HepG2 (cell line): ENCODE data around the gene ALG1L2. TPM values are rescaled to one million over a fixed set of nuclear protein-coding genes. Genes with fewer than 3 reads are reported as not detected.
A peak's percentile ranks its signal among the peaks of the same experiment; 100 is the strongest.

Source experiments
- ATAC-seq: fragments of 200-7000 bp; cut with Tn5 transposase; 3 replicates; pipeline ENCODE4 v1.9.1; 2020; ENCODE audit warnings: mild to moderate bottlenecking, moderate library complexity
- BruUV-seq: library from RNA; stranded (reverse); fragments of 400-500 nt; replicated peaks from 2 replicates; lab custom pipeline; 2021; lab: Mats Ljungman, UMichigan
- CTCF ChIA-PET: fragments of 300-600 bp; formaldehyde crosslinking; extraction: SDS; loops from one replicate; lab custom pipeline; 2021; ENCODE audit warnings: low total read pairs, inconsistent platforms, low intra/inter-chr PET ratio; lab: Yijun Ruan, JAX
- POLR2A ChIA-PET: fragments of 350-600 bp; sonication (Branson Sonifier 250); formaldehyde crosslinking; loops from one replicate; lab custom pipeline; 2020; ENCODE audit warnings: antibody characterized with exemption, inconsistent platforms; lab: Yijun Ruan, JAX
- DNase-seq: peaks from one replicate; pipeline ENCODE4 v3.0.0-alpha.2; 2015; ENCODE audit warnings: low spot score
- FAIRE-seq: peaks from 3 replicates; lab custom pipeline; 2011; peaks lifted over from hg19 to GRCh38; lab: Jason Lieb, UNC
- H2AFZ ChIP-seq: one replicate; pipeline ENCODE4 v1.6.1; 2011; ENCODE audit warnings: low read length, inconsistent platforms
- H3K27ac ChIP-seq: fragments of 300-600 bp; 3 replicates; pipeline ENCODE4 v1.8.0; 2011; ENCODE audit warnings: mixed run types, mild to moderate bottlenecking, mixed read lengths, low read length, inconsistent platforms; ENCODE audit not compliant: insufficient read depth; ENCODE audit errors: extremely low read length
- H3K27me3 ChIP-seq, 2 experiments: fragments of 200-600 bp in 1 of 2; 2 replicates in 1 of 2; 3 replicates in 1 of 2; pipeline versions ENCODE4 v1.6.0 to v1.8.0; 2011; ENCODE audit warnings: low read length in 2 of 2, mild to moderate bottlenecking in 2 of 2, moderate library complexity in 2 of 2, inconsistent platforms in 1 of 2; ENCODE audit not compliant: insufficient read depth in 2 of 2, control insufficient read depth in 1 of 2
- H3K36me3 ChIP-seq, 2 experiments: fragments of 200-600 bp in 1 of 2; replicated peaks in 1 of 2; 2 replicates in 1 of 2; 3 replicates in 1 of 2; pipeline versions ENCODE4 v1.5.1 to v1.8.0; 2011; ENCODE audit warnings: low read length in 2 of 2, inconsistent platforms in 1 of 2; ENCODE audit not compliant: insufficient read depth in 2 of 2, control insufficient read depth in 1 of 2
- H3K4me1 ChIP-seq: 2 replicates; pipeline ENCODE4 v1.5.1; 2012; ENCODE audit warnings: low read length, inconsistent platforms; ENCODE audit not compliant: insufficient read depth
- H3K4me2 ChIP-seq: 2 replicates; pipeline ENCODE4 v1.6.0; 2011; ENCODE audit warnings: low read depth, low read length, inconsistent platforms
- H3K4me3 ChIP-seq, 3 experiments: fragments of 200-600 bp in 1 of 3; sonication (generic), shearing (Covaris generic) in 1 of 3; replicated peaks in 1 of 3; 2 replicates each; pipeline ENCODE4 v1.5.1; 2011 to 2016; ENCODE audit warnings: low read length in 3 of 3, inconsistent platforms in 2 of 3, low read depth in 2 of 3, mild to moderate bottlenecking in 2 of 3, control low read depth in 1 of 3, mixed read lengths in 1 of 3; ENCODE audit not compliant: insufficient read depth in 1 of 3
- H3K79me2 ChIP-seq: one replicate; pipeline ENCODE4 v1.6.1; 2011; ENCODE audit warnings: low read length, inconsistent platforms; ENCODE audit not compliant: insufficient read depth
- H3K9ac ChIP-seq: 2 replicates; pipeline ENCODE4 v1.6.0; 2011; ENCODE audit warnings: mild to moderate bottlenecking, low read depth, low read length, inconsistent platforms; ENCODE audit not compliant: insufficient read depth
- H3K9me3 ChIP-seq: 2 replicates; pipeline ENCODE4 v1.5.1; 2012; ENCODE audit warnings: mild to moderate bottlenecking, low read length
- H4K20me1 ChIP-seq: 2 replicates; pipeline ENCODE4 v1.6.0; 2011; ENCODE audit warnings: inconsistent platforms, mild to moderate bottlenecking, low read length, moderate library complexity; ENCODE audit not compliant: insufficient read depth
- FOSL2 ChIP-seq: sonication (generic); formaldehyde crosslinking; IDR thresholded peaks from 2 replicates; pipeline ENCODE4 v1.4.0; 2020; ENCODE audit warnings: missing genetic modification reagents
- HMG20A ChIP-seq: IDR thresholded peaks from 2 replicates; pipeline ENCODE4 v1.6.1; 2016; ENCODE audit warnings: borderline replicate concordance
- KAT8 ChIP-seq: IDR thresholded peaks from 2 replicates; pipeline ENCODE4 v1.6.1; 2016; ENCODE audit warnings: missing genetic modification reagents, missing compliant biosample characterization
- KDM6A ChIP-seq: IDR thresholded peaks from 2 replicates; pipeline ENCODE4 v1.6.1; 2016; ENCODE audit warnings: low read depth
- MED13 ChIP-seq: sonication (generic); formaldehyde crosslinking; IDR thresholded peaks from 2 replicates; pipeline ENCODE4 v1.5.0; 2020; ENCODE audit warnings: missing genetic modification reagents
- NR3C1 ChIP-seq: sonication (generic); formaldehyde crosslinking; IDR thresholded peaks from 2 replicates; pipeline ENCODE4 v1.4.0; 2020; ENCODE audit warnings: missing genetic modification reagents
- PAX8 ChIP-seq: sonication (generic); formaldehyde crosslinking; IDR thresholded peaks from 2 replicates; pipeline ENCODE4 v1.8.0; 2022; ENCODE audit warnings: mild to moderate bottlenecking, missing genetic modification reagents, borderline replicate concordance
- TARDBP ChIP-seq: sonication (generic); formaldehyde crosslinking; IDR thresholded peaks from 2 replicates; pipeline ENCODE4 v1.8.0; 2022; ENCODE audit warnings: mild to moderate bottlenecking, missing genetic modification reagents
- TCF7 ChIP-seq: sonication (generic); IDR thresholded peaks from 2 replicates; pipeline ENCODE4 v1.6.1; 2016; ENCODE audit warnings: antibody characterized with exemption, low read depth
- TSC22D2 ChIP-seq: sonication (generic); formaldehyde crosslinking; IDR thresholded peaks from 2 replicates; pipeline ENCODE4 v1.5.1; 2020; ENCODE audit warnings: missing genetic modification reagents, mild to moderate bottlenecking, borderline replicate concordance
- ZMYM2 ChIP-seq: sonication (generic); formaldehyde crosslinking; IDR thresholded peaks from 2 replicates; pipeline ENCODE4 v1.8.0; 2022; ENCODE audit warnings: mild to moderate bottlenecking, missing genetic modification reagents
- ZNF460 ChIP-seq: sonication (generic); formaldehyde crosslinking; IDR thresholded peaks from 2 replicates; pipeline ENCODE4 v1.5.1; 2020; ENCODE audit warnings: missing genetic modification reagents, mild to moderate bottlenecking, borderline replicate concordance
- ZNF580 ChIP-seq: IDR thresholded peaks from 2 replicates; pipeline ENCODE4 v1.6.1; 2016; ENCODE audit warnings: low read depth, borderline replicate concordance
- ZNF670 ChIP-seq: sonication (generic); formaldehyde crosslinking; IDR thresholded peaks from 2 replicates; pipeline ENCODE4 v1.8.0; 2022; ENCODE audit warnings: mild to moderate bottlenecking, missing genetic modification reagents, borderline replicate concordance
- WGBS: methylation state at CpG from one replicate; pipeline ENCODE4 v1.1.6; 2017; ENCODE audit warnings: low lambda C conversion rate; 5-methylcytosine and 5-hydroxymethylcytosine counted together
- in situ Hi-C: cut with HindIII; loops from 2 replicates; pipeline ENCODE4 v1.10.0; 2017; ENCODE audit warnings: low pct_unique_long_range_greater_than_20kb; ENCODE audit not compliant: extremely low pct_ligation_motif_present
- intact Hi-C: fragments of 100-400 bp; cut with micrococcal nuclease; formaldehyde crosslinking; loops from one replicate; pipeline ENCODE4 v1.10.0; 2022; ENCODE audit not compliant: unreplicated experiment
- polyA plus RNA-seq, 8 experiments: library from polyadenylated mRNA; depleted of rRNA in 3 of 8; stranded (reverse) in 7 of 8; unstranded in 1 of 8; fragments of >200 nt; fragmentation: Illumina TruSeq in 4 of 8; extraction: Trizol in 4 of 8; gene quantifications; 2 replicates each; pipeline versions ENCODE4 v1.2.1 to v1.2.3, GENCODE V29; 2011 to 2016; ENCODE audit warnings: low read depth in 4 of 8, missing spikeins in 1 of 8, mixed read lengths in 1 of 8; ENCODE audit not compliant: insufficient read depth in 1 of 8
- total RNA-seq, 5 experiments: library from RNA; depleted of rRNA; stranded (reverse); fragments of >200 nt; fragmentation: Illumina TruSeq; extraction: Trizol; gene quantifications; 2 replicates each; pipeline ENCODE4 v1.2.3, GENCODE V29; 2016; ENCODE audit warnings: low read depth in 1 of 5
- TF ChIP-seq, protein P1 (sequence below): sonication (generic); formaldehyde crosslinking; IDR thresholded peaks from 2 replicates; pipeline ENCODE4 v1.8.1; 2023; ENCODE audit warnings: mild to moderate bottlenecking, missing genetic modification reagents
- TF ChIP-seq, protein P2 (sequence below): sonication (generic); formaldehyde crosslinking; IDR thresholded peaks from 2 replicates; pipeline ENCODE4 v1.8.1; 2023; ENCODE audit warnings: mild to moderate bottlenecking, moderate library complexity, missing genetic modification reagents
- TF ChIP-seq, protein P3 (sequence below): sonication (generic); formaldehyde crosslinking; IDR thresholded peaks from 2 replicates; pipeline ENCODE4 v1.4.0; 2020; ENCODE audit warnings: low read depth, mild to moderate bottlenecking, missing genetic modification reagents
- TF ChIP-seq, protein P4 (sequence below): sonication (generic); formaldehyde crosslinking; conservative IDR thresholded peaks from 2 replicates; pipeline ENCODE4 v1.5.0; 2020; ENCODE audit warnings: missing genetic modification reagents

Gene ALG1L2
- total and polyA plus RNA-seq, 2 of the 13 experiments (the other 11 are each of a cell fraction or from before 2014, with no cell fraction given) = 0.13 to 0.55 TPM

GRCh38 chr3:130084436-130084980, 2.9 kb downstream of the ALG1L2 start (continued):
- TF ChIP-seq ZNF460 (CRISPR knock-in tag) (no peak), KDM6A (CRISPR knock-in tag) (no peak), ZNF670 (CRISPR knock-in tag) (no peak), MED13 (CRISPR knock-in tag) (no peak), TARDBP (CRISPR knock-in tag) (no peak)
- TF ChIP-seq, protein P1, sequence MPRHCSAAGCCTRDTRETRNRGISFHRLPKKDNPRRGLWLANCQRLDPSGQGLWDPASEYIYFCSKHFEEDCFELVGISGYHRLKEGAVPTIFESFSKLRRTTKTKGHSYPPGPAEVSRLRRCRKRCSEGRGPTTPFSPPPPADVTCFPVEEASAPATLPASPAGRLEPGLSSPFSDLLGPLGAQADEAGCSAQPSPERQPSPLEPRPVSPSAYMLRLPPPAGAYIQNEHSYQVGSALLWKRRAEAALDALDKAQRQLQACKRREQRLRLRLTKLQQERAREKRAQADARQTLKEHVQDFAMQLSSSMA (CRISPR knock-in tag) = no peak
- TF ChIP-seq, protein P2, sequence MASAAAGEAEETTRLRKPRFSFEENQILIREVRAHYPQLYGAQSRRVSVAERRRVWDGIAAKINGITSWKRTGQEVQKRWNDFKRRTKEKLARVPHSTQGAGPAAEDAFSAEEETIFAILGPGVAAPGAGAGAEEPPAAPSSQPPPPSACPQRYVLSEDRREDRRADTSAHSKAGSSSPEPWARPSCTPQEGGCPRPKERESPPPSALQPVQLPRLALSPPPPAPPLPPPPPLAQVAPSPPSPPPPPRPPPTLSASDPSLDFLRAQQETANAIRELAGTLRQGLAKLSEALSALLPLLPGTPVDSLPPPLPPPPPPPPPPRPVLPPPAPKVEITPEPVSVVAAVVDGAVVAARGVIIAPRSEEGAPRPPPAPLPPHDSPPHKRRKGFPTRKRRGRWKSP (CRISPR knock-in tag) = no peak

DNA sequence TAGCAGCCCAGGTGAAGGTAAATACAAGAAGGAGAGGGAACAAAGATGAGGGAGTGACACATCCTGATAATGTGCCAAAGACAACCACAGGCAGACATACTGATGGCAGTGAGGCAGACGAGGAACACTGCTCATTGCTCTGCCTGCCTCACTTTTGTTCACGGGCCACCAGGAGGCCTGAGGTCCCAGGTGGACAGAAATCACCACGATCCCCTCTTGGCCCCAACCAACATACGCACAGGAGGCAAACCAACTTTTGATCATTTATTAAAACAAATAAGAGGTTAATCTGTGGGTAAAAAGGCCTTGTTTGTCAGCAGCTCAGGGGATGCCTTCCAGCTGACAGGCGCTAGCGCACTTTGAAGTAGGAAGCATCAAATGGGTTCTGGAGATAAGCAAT, 4.2 kb downstream of the ALG1L2 start:
- Histone ChIP-seq H4K20me1 (no peaks in the 10 kb centered on the region), H3K4me3 (no peak overlapping the region), H2AFZ (no peak overlapping the region), H3K79me2 (no peaks in the 10 kb centered on the region), H3K9me3 (no peaks in the 10 kb centered on the region), H3K4me2 (no peak overlapping the region), H3K4me1 (no peaks in the 10 kb centered on the region), H3K9ac (no peak overlapping the region), H3K27ac (no peak overlapping the region), H3K27me3 (no peaks in the 10 kb centered on the region), H3K36me3 (no peaks in the 10 kb centered on the region)
- no peak for FAIRE-seq
- in situ Hi-C loops (no loop called here), intact Hi-C loops (no loop called here)
- no TSS peak for BruUV-seq
- 16% methylated on average over 4 of the region's 6 CpGs for WGBS
- ChIA-PET CTCF (no interaction called here), POLR2A (no interaction called here)
- peak; percentile 77 for ATAC-seq
- DNase-seq = peak; percentile 6
- TF ChIP-seq TCF7 (peak; percentile 59; the same call in 1 of the 2 replicates), TSC22D2 (CRISPR knock-in tag) (no peak), NR3C1 (CRISPR knock-in tag) (no peak), HMG20A (CRISPR knock-in tag) (peak; percentile 23; the same call in 1 of the 2 replicates), ZNF580 (CRISPR knock-in tag) (no peak), KAT8 (no peak), PAX8 (CRISPR knock-in tag) (no peak), ZMYM2 (CRISPR knock-in tag) (no peak), FOSL2 (CRISPR knock-in tag) (0 out of 2 replicates have a peak, but pooled peaks have one; percentile 8)
- TF ChIP-seq, protein P3, sequence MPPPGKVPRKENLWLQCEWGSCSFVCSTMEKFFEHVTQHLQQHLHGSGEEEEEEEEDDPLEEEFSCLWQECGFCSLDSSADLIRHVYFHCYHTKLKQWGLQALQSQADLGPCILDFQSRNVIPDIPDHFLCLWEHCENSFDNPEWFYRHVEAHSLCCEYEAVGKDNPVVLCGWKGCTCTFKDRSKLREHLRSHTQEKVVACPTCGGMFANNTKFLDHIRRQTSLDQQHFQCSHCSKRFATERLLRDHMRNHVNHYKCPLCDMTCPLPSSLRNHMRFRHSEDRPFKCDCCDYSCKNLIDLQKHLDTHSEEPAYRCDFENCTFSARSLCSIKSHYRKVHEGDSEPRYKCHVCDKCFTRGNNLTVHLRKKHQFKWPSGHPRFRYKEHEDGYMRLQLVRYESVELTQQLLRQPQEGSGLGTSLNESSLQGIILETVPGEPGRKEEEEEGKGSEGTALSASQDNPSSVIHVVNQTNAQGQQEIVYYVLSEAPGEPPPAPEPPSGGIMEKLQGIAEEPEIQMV (CRISPR knock-in tag) = no peak
- TF ChIP-seq, protein P4, sequence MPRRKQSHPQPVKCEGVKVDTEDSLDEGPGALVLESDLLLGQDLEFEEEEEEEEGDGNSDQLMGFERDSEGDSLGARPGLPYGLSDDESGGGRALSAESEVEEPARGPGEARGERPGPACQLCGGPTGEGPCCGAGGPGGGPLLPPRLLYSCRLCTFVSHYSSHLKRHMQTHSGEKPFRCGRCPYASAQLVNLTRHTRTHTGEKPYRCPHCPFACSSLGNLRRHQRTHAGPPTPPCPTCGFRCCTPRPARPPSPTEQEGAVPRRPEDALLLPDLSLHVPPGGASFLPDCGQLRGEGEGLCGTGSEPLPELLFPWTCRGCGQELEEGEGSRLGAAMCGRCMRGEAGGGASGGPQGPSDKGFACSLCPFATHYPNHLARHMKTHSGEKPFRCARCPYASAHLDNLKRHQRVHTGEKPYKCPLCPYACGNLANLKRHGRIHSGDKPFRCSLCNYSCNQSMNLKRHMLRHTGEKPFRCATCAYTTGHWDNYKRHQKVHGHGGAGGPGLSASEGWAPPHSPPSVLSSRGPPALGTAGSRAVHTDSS (CRISPR knock-in tag) = no peak
